GM12878 (cell line): ENCODE results near the gene ASF1B. TPM values are rescaled to one million over a fixed set of nuclear protein-coding genes. Genes with fewer than 3 reads are reported as not detected.

Source experiments
- ATAC-seq: fragments of 200-7000 bp; cut with Tn5 transposase; 3 replicates; pipeline ENCODE4 v1.9.1; 2020; ENCODE audit warnings: mild to moderate bottlenecking, moderate library complexity
- BruUV-seq: library from RNA; stranded (reverse); fragments of 400-500 nt; replicated peaks from 2 replicates; lab custom pipeline; 2021; lab: Mats Ljungman, UMichigan
- CTCF ChIA-PET: fragments of 300-600 bp; sonication (Branson Sonifier 250); formaldehyde crosslinking; extraction: SDS; loops from one replicate; lab custom pipeline; 2021; ENCODE audit warnings: inconsistent platforms; lab: Yijun Ruan, JAX
- POLR2A ChIA-PET: fragments of 350-600 bp; formaldehyde crosslinking; extraction: SDS; loops from one replicate; lab custom pipeline; 2021; ENCODE audit warnings: inconsistent platforms; lab: Charles Lee
- RAD21 ChIA-PET: fragments of 300-600 bp; sonication (Branson Sonifier 250); formaldehyde crosslinking; loops from one replicate; lab custom pipeline; 2023; ENCODE audit warnings: antibody characterized with exemption; ENCODE audit not compliant: unreplicated experiment; lab: Charles Lee
- SMC1A ChIA-PET: fragments of 300-600 bp; sonication (Branson Sonifier 250); formaldehyde crosslinking; loops from one replicate; lab custom pipeline; 2023; ENCODE audit not compliant: unreplicated experiment, uncharacterized antibody; lab: Charles Lee
- DNase-seq: peaks from one replicate; pipeline ENCODE4 v3.0.0-alpha.2; 2011; ENCODE audit warnings: low read depth, low spot score
- FAIRE-seq: peaks from 3 replicates; lab custom pipeline; 2011; peaks lifted over from hg19 to GRCh38; lab: Jason Lieb, UNC
- H2AFZ ChIP-seq: 2 replicates; pipeline ENCODE4 v1.6.0; 2011; ENCODE audit warnings: low read depth, low read length, control low read depth; ENCODE audit not compliant: control insufficient read depth
- H3K27ac ChIP-seq: 2 replicates; pipeline ENCODE4 v1.5.1; 2011; ENCODE audit warnings: control low read depth; ENCODE audit not compliant: control insufficient read depth, insufficient read depth
- H3K27me3 ChIP-seq, 2 experiments: replicated peaks in 1 of 2; 2 replicates each; pipeline versions ENCODE4 v1.6.0 to v1.6.1; 2011; ENCODE audit warnings: low read length in 1 of 2; ENCODE audit not compliant: control insufficient read depth in 2 of 2, insufficient read depth in 2 of 2
- H3K36me3 ChIP-seq, 2 experiments: 2 replicates each; pipeline ENCODE4 v1.5.1; 2011; ENCODE audit warnings: low read length in 1 of 2; ENCODE audit not compliant: control insufficient read depth in 2 of 2, insufficient read depth in 2 of 2
- H3K4me1 ChIP-seq: 2 replicates; pipeline ENCODE4 v1.6.1; 2011; ENCODE audit warnings: mild to moderate bottlenecking, low read length, moderate library complexity, mixed read lengths; ENCODE audit not compliant: control insufficient read depth, insufficient read depth
- H3K4me2 ChIP-seq: 2 replicates; pipeline ENCODE4 v1.6.0; 2011; ENCODE audit warnings: control low read depth; ENCODE audit not compliant: control insufficient read depth, insufficient read depth
- H3K4me3 ChIP-seq: fragments of 200-600 bp; sonication (generic); 2 replicates; pipeline ENCODE4 v1.5.1; 2016
- H3K79me2 ChIP-seq: 2 replicates; pipeline ENCODE4 v1.6.0; 2011; ENCODE audit warnings: low read length; ENCODE audit not compliant: control insufficient read depth, insufficient read depth
- H3K9ac ChIP-seq: 2 replicates; pipeline ENCODE4 v1.8.0; 2011; ENCODE audit warnings: low read length, control low read depth, mixed read lengths; ENCODE audit not compliant: control insufficient read depth, insufficient read depth
- H3K9me3 ChIP-seq: replicated peaks from 3 replicates; pipeline ENCODE4 v1.5.1; 2011; ENCODE audit warnings: mild to moderate bottlenecking, low read length; ENCODE audit not compliant: control insufficient read depth, insufficient read depth
- H4K20me1 ChIP-seq: 2 replicates; pipeline ENCODE4 v1.6.0; 2011; ENCODE audit not compliant: control insufficient read depth, insufficient read depth
- BACH1 ChIP-seq: fragments of 450-650 bp; IDR thresholded peaks from 2 replicates; pipeline ENCODE4 v1.6.1; 2017; ENCODE audit warnings: mild to moderate bottlenecking, borderline replicate concordance
- E2F4 ChIP-seq: IDR thresholded peaks from 2 replicates; pipeline ENCODE4 v1.6.1; 2012; ENCODE audit warnings: low read depth, low read length, improper control_type of control experiment
- NRF1 ChIP-seq: conservative IDR thresholded peaks from 2 replicates; pipeline ENCODE4 v1.6.1; 2011; ENCODE audit warnings: mild to moderate bottlenecking, low read depth, low read length, improper control_type of control experiment
- SKIL ChIP-seq: fragments of 450-650 bp; IDR thresholded peaks from 2 replicates; pipeline ENCODE4 v1.6.1; 2017; ENCODE audit warnings: mild to moderate bottlenecking, low read depth, inconsistent platforms; ENCODE audit not compliant: poor library complexity, severe bottlenecking
- TAF1 ChIP-seq: IDR thresholded peaks from 2 replicates; pipeline ENCODE4 v1.6.1; 2011; ENCODE audit warnings: mild to moderate bottlenecking, low read depth, low read length, borderline replicate concordance
- WGBS: methylation state at CpG from one replicate; pipeline ENCODE4 v1.1.6; 2016; ENCODE audit warnings: low lambda C conversion rate; ENCODE audit not compliant: insufficient replicate concordance, insufficient coverage; ENCODE audit errors: missing lambda C conversion rate; 5-methylcytosine and 5-hydroxymethylcytosine counted together
- in situ Hi-C: fragments of 300-500 bp; cut with MboI; formaldehyde crosslinking; loops from 9 replicates; pipeline ENCODE4 v1.14.3; 2018; ENCODE audit warnings: mixed read lengths
- intact Hi-C: fragments of 100-400 bp; cut with micrococcal nuclease; formaldehyde crosslinking; loops from one replicate; pipeline ENCODE4 v1.14.2; 2022; ENCODE audit not compliant: unreplicated experiment
- polyA plus RNA-seq, 11 experiments: library from polyadenylated mRNA; depleted of rRNA in 4 of 11; unstranded in 6 of 11; stranded (reverse) in 5 of 11; fragments of >200 nt; fragmentation: Nextera tagmentation in 4 of 11; fragmentation: Illumina TruSeq in 1 of 11; extraction: Ambion mirVana in 4 of 11; extraction: Trizol in 1 of 11; gene quantifications; 1 replicate in 1 of 11; 2 replicates in 10 of 11; pipeline versions ENCODE4 v1.2.1 to v1.2.3, GENCODE V29; 2011 to 2016; ENCODE audit warnings: inconsistent platforms in 2 of 11, missing spikeins in 2 of 11, low read depth in 1 of 11
- total RNA-seq, 4 experiments: library from RNA; depleted of rRNA in 3 of 4; stranded (reverse); fragments of >200 nt in 3 of 4; fragmentation: Illumina TruSeq in 1 of 4; extraction: Trizol in 1 of 4; gene quantifications; 2 replicates each; pipeline versions ENCODE4 v1.2.1 to v1.2.3, GENCODE V29; 2013 to 2021

The ASF1B gene
- total and polyA plus RNA-seq, 10 of the 15 experiments (the other 5 are each of a cell fraction or from before 2014, with no cell fraction given), result 10.4 to 217 (median 90.2) TPM

GRCh38 chr19:14148751-14149410, 12.5 kb upstream of the ASF1B start:
- 84% methylated on average over 12 of the region's 13 CpGs for WGBS
- BruUV-seq, result no TSS peak
- in situ Hi-C loops, result no loop called here
- Histone ChIP-seq H3K36me3 (no peaks in the 10 kb centered on the region), H3K27me3 (no peaks in the 10 kb centered on the region), H3K9ac (no peak overlapping the region), H3K27ac (no peak overlapping the region), H2AFZ (peak overlapping the region; percentile 54), H3K4me2 (peak overlapping the region; percentile 59; the same call in 1 of the 2 replicates), H4K20me1 (no peaks in the 10 kb centered on the region), H3K9me3 (no peaks in the 10 kb centered on the region), H3K79me2 (no peaks in the 10 kb centered on the region), H3K4me1 (peaks cover 6% of the 10 kb centered on the region; the same call in 1 of the 2 replicates), H3K4me3 (no peak overlapping the region)
- intact Hi-C loops, result no loop called here
- ChIA-PET CTCF (interaction anchor here (1.1 to 1.5 kb wide), 2 partner anchors 12 to 199 kb away, joined by 3 to 4 read pairs; no protein-coding TSS in a partner anchor), POLR2A (no interaction called here), RAD21 (interaction anchor here (1.2 kb wide), 2 partner anchors 12 to 330 kb away, joined by 3 to 4 read pairs; partner anchors contain the start of gene ASF1B), SMC1A (no interaction called here)
- DNase-seq (no peak), FAIRE-seq (no peak), ATAC-seq (no peak)
- TF ChIP-seq BACH1 (no peak), NRF1 (no peak), SKIL (no peak), TAF1 (no peak), E2F4 (no peak)
